Spleen (tissue), 11 donors: ENCODE measurements around the gene PTPN13. TPM values are rescaled to one million over a fixed set of nuclear protein-coding genes. Genes with fewer than 3 reads are reported as not detected.

Experiments
- DNase-seq: peaks from one replicate; pipeline ENCODE4 v3.0.0-alpha.2; 2020
- H3K27ac ChIP-seq, 8 donors: fragments of 200-600 bp; sonication (generic) in 7 of 8; 1 replicate in 4 of 8; 2 replicates in 4 of 8; pipeline versions ENCODE4 v1.5.0 to v1.8.0; 2016 to 2021; ENCODE audit warnings: inconsistent platforms in 4 of 8, mild to moderate bottlenecking in 4 of 8, moderate library complexity in 1 of 8
- H3K27me3 ChIP-seq, 7 donors: fragments of 200-600 bp; sonication (generic) in 6 of 7; replicated peaks in 1 of 7; 1 replicate in 4 of 7; 2 replicates in 3 of 7; pipeline versions ENCODE4 v1.5.0 to v1.8.0; 2016 to 2021; ENCODE audit warnings: inconsistent platforms in 3 of 7, mild to moderate bottlenecking in 1 of 7
- H3K36me3 ChIP-seq, 6 donors: fragments of 200-600 bp; sonication (generic) in 5 of 6; 1 replicate in 4 of 6; 2 replicates in 2 of 6; pipeline versions ENCODE4 v1.5.0 to v1.8.0; 2016 to 2021; ENCODE audit warnings: inconsistent platforms in 2 of 6
- H3K4me1 ChIP-seq, 6 donors: fragments of 200-600 bp; sonication (generic) in 5 of 6; 1 replicate in 3 of 6; 2 replicates in 3 of 6; pipeline versions ENCODE4 v1.5.0 to v1.8.0; 2016 to 2021; ENCODE audit warnings: inconsistent platforms in 3 of 6
- H3K4me3 ChIP-seq, 8 donors: fragments of 200-600 bp; sonication (generic) in 7 of 8; 1 replicate in 4 of 8; 2 replicates in 4 of 8; pipeline versions ENCODE4 v1.5.0 to v1.8.0; 2016 to 2021; ENCODE audit warnings: inconsistent platforms in 4 of 8, mild to moderate bottlenecking in 4 of 8, moderate library complexity in 2 of 8
- H3K9me3 ChIP-seq, 8 donors: fragments of 200-600 bp; sonication (generic) in 7 of 8; 1 replicate in 4 of 8; 2 replicates in 4 of 8; pipeline versions ENCODE4 v1.5.0 to v1.8.0; 2016 to 2021; ENCODE audit warnings: inconsistent platforms in 4 of 8
- POLR2A ChIP-seq, 3 donors: fragments of 450-650 bp; IDR thresholded peaks; one replicate each; pipeline ENCODE4 v1.5.1; 2017; ENCODE audit warnings: antibody characterized with exemption in 3 of 3, mild to moderate bottlenecking in 1 of 3
- POLR2AphosphoS5 ChIP-seq, 3 donors: sonication (generic); formaldehyde crosslinking; IDR thresholded peaks; one replicate each; pipeline ENCODE4 v1.5.1; 2017; ENCODE audit warnings: antibody characterized with exemption in 3 of 3
- WGBS, 5 donors: extraction: QIAGEN DNeasy Blood & Tissue Kit in 3 of 5; methylation state at CpG; one replicate each; pipeline versions ENCODE4 v1.1.5 to v1.1.7; 2013 to 2018; 5-methylcytosine and 5-hydroxymethylcytosine counted together
- intact Hi-C: fragments of 100-400 bp; cut with DNase I; formaldehyde crosslinking; loops from one replicate; pipeline ENCODE4 v1.15.0; 2023; ENCODE audit warnings: low total_unique reads
- polyA plus RNA-seq, 3 donors: library from polyadenylated mRNA; stranded (reverse); fragments of 200-250 nt; gene quantifications; one replicate each; pipeline ENCODE4 v1.2.1, GENCODE V29; 2013
- total RNA-seq, 7 donors: library from RNA; depleted of rRNA in 3 of 7; stranded (reverse); fragments of >200 nt in 3 of 7; fragmentation: NEBNext Ultra II Directional in 4 of 7; extraction: Animal tissue kit (Norgen Biotek cat#: 25700) in 4 of 7; gene quantifications; one replicate each; pipeline versions ENCODE4 v1.1.0 to v1.2.1, GENCODE V29; 2016 to 2021
- TF ChIP-seq, protein P1 (sequence below), 11 experiments: fragments of 200-600 bp in 7 of 11; fragments of 450-650 bp in 4 of 11; sonication (generic) in 4 of 11; IDR thresholded peaks in 8 of 11; conservative IDR thresholded peaks in 3 of 11; 1 replicate in 7 of 11; 2 replicates in 4 of 11; pipeline versions ENCODE4 v1.4.0 to v1.8.0; 2016 to 2021; ENCODE audit warnings: antibody characterized with exemption in 11 of 11, inconsistent platforms in 4 of 11, mild to moderate bottlenecking in 1 of 11
- donor health status: healthy with polysubstance abuse.
- donor health status: DM: no; HTN: no; CAD: no; lungs with moderate emphysema.
- donor health status: DM: no; HTN: no; CAD: no.
- donor health status: Bipolar disorder and iron deficiency.
- donor health status: healthy.
- donor health status: DM: no; HTN: no; CAD: no.
- donor health status: DM: yes; HTN: yes; CAD: no.

PTPN13 gene
- total and polyA plus RNA-seq, 10 donors = 0.57 to 20.1 (median 10.5) TPM

DNA sequence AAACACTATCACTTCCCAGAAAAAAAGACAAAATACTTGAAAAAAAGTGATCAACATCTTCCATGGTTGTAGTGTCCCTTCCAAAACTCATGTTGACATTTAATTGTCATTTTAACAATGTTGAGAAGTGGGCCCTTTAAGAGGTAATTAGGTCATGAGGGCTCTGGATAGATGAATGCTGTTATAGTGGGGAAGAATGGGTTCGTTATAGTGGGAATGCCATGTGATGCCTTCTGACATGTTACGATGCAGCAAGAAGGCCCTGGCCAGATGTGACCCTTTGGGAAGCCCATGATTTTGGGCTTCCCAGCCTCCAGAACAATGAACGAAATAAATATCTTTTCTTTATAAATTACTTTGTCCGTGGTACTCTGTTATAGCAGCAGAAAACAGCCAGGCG lies 259.1 kb downstream of the PTPN13 start:
- H3K27ac ChIP-seq = no peak overlapping the region
- no peaks in the 10 kb centered on the region for H3K4me1 ChIP-seq
- no peaks in the 10 kb centered on the region for H3K9me3 ChIP-seq
- H3K4me3 ChIP-seq = no peak overlapping the region
- intact Hi-C loops = no loop called here
- TF ChIP-seq POLR2A (IDR thresholded peaks at IDR 0.05) (no peak), POLR2AphosphoS5 (IDR thresholded peaks at IDR 0.05) (no peak)
- TF ChIP-seq, protein P1, sequence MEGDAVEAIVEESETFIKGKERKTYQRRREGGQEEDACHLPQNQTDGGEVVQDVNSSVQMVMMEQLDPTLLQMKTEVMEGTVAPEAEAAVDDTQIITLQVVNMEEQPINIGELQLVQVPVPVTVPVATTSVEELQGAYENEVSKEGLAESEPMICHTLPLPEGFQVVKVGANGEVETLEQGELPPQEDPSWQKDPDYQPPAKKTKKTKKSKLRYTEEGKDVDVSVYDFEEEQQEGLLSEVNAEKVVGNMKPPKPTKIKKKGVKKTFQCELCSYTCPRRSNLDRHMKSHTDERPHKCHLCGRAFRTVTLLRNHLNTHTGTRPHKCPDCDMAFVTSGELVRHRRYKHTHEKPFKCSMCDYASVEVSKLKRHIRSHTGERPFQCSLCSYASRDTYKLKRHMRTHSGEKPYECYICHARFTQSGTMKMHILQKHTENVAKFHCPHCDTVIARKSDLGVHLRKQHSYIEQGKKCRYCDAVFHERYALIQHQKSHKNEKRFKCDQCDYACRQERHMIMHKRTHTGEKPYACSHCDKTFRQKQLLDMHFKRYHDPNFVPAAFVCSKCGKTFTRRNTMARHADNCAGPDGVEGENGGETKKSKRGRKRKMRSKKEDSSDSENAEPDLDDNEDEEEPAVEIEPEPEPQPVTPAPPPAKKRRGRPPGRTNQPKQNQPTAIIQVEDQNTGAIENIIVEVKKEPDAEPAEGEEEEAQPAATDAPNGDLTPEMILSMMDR (IDR thresholded peaks at IDR 0.05 in 8 of 11, conservative IDR thresholded peaks at IDR 0.05 in 3 of 11) = no peak
- no peaks in the 10 kb centered on the region for H3K27me3 ChIP-seq
- no peaks in the 10 kb centered on the region for H3K36me3 ChIP-seq
- no peak for DNase-seq
- 75 to 91% (median 87%) methylated on average over 5 of the region's 5 CpGs for WGBS, 5 donors

DNA sequence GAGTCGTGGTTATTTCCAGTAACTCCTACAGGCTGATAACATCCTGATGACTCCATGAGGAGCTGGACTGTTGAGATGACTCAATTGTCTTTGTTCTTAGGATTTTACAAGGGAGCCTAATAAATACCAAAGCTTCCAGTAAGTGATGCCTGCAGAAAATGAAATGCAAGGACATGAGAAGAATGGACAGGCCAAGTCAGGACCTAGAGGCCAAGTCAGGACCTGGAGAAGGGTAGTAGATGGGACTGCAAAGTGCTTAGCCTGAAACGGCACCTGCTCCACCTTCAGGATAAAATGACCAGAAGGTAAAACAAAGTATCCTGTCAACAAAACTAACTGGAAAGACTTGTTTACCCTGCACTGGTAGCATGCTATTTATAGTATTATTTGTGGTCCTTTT lies 261.5 kb downstream of the PTPN13 start:
- intact Hi-C loops = no loop called here
- no peaks in the 10 kb centered on the region for H3K9me3 ChIP-seq
- WGBS, 5 donors = 72 to 89% (median 76%) methylated on average over 2 of the region's 2 CpGs
- no peaks in the 10 kb centered on the region for H3K4me1 ChIP-seq
- H3K36me3 ChIP-seq = no peaks in the 10 kb centered on the region
- DNase-seq = no peak
- TF ChIP-seq POLR2A (IDR thresholded peaks at IDR 0.05) (no peak), POLR2AphosphoS5 (IDR thresholded peaks at IDR 0.05) (no peak)
- TF ChIP-seq, protein P1 (IDR thresholded peaks at IDR 0.05 in 8 of 11, conservative IDR thresholded peaks at IDR 0.05 in 3 of 11) = no peak
- H3K4me3 ChIP-seq = no peak overlapping the region
- no peaks in the 10 kb centered on the region for H3K27me3 ChIP-seq
- no peak overlapping the region for H3K27ac ChIP-seq

DNA sequence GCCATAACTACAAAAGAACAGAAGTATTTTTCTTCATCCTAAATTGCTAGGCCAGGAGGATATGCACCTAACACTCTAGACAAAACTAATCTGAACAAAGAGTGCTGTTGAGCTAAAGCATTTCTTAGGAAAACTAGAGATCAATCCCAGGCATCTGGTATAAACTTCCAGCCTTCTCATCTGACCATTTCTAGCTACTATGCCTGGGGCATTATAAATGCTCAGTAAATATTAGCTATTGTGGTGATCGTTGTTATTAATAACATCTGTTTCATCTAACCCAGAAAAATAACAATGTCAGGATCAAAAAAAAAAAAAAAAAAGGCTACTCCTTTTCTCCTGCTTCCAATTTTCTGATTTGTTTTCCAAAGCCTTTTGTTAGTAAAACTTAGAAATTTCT lies 262.8 kb downstream of the PTPN13 start:
- Histone ChIP-seq H3K27ac (no peak overlapping the region), H3K4me3 (no peak overlapping the region), H3K9me3 (no peaks in the 10 kb centered on the region), H3K36me3 (no peaks in the 10 kb centered on the region), H3K4me1 (no peaks in the 10 kb centered on the region), H3K27me3 (no peaks in the 10 kb centered on the region)
- intact Hi-C loops = no loop called here
- TF ChIP-seq POLR2AphosphoS5 (IDR thresholded peaks at IDR 0.05) = no peak
- no peak for TF ChIP-seq POLR2A (IDR thresholded peaks at IDR 0.05)
- TF ChIP-seq, protein P1 (IDR thresholded peaks at IDR 0.05 in 8 of 11, conservative IDR thresholded peaks at IDR 0.05 in 3 of 11) = no peak
- 71 to 95% (median 92%) methylated on average over 1 of the region's 1 CpG for WGBS, 5 donors
- no peak for DNase-seq

DNA sequence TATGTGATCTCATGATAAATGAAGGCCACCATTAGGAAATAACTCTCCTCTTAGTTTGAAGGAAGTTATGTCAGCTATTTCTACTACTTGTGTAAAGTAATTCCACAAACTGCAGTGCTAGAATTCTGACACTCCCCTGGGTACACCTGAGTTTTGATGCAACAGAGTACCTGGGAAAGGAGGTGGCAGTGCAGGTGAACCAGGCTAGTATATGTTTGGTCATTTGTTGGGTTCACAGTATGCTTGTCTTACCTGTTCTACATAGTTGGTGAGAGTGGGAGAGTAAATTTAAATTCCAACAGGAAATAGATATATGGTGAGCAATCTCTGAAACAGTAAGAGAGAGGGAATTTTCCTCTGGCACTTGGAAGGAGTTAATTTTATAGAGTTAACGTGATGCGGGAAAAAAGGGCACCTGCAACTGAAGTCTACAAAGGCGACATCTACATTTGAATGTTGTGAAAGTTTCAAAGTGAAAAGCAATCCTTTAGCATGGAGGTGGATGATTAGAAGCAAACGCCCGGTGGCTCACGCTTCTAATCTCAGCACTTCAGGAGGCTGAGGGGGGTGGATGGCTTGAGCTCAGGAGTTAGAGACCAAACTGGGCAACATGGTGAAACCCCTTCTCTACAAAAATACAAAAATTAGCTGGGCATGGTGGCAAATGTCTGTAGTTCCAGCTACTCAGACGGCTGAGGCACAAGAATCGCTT lies 263.4 kb downstream of the PTPN13 start:
- TF ChIP-seq, protein P1 (IDR thresholded peaks at IDR 0.05 in 8 of 11, conservative IDR thresholded peaks at IDR 0.05 in 3 of 11) = no peak
- TF ChIP-seq POLR2A (IDR thresholded peaks at IDR 0.05) = no peak
- no peak for TF ChIP-seq POLR2AphosphoS5 (IDR thresholded peaks at IDR 0.05)
- 91 to 94% (median 93%) methylated on average over 8 of the region's 8 CpGs for WGBS, 5 donors
- Histone ChIP-seq H3K4me1 (no peaks in the 10 kb centered on the region), H3K36me3 (no peaks in the 10 kb centered on the region), H3K9me3 (no peaks in the 10 kb centered on the region), H3K27me3 (no peaks in the 10 kb centered on the region), H3K4me3 (no peak overlapping the region), H3K27ac (no peak overlapping the region)
- no peak for DNase-seq
- intact Hi-C loops = no loop called here

Other genes starting within 250 kb of the PTPN13 start
- 10 to 100 TPM in 6 of 7 donors, 1 to 10 TPM in 1; 7.3 to 40.6 (median 18.4) TPM for gene MAPK10, start 234.3 kb upstream of the PTPN13 start, total RNA-seq
- gene MAPK10, start 234.3 kb upstream of the PTPN13 start, polyA plus RNA-seq = 1 to 10 TPM; 3.0 to 4.3 (median 3.2) TPM